IPS-18c (cell line): Measurements from ENCODE around the gene IRF6.

Experiments used
- H3K4me3 ChIP-seq: 2 replicates; pipeline ENCODE4 v1.7.0; 2013; ENCODE audit warnings: low read depth, mild to moderate bottlenecking, low read length, moderate library complexity; ENCODE audit not compliant: insufficient read depth
- H3K9me3 ChIP-seq: one replicate; pipeline ENCODE4 v1.6.1; 2013; ENCODE audit warnings: mild to moderate bottlenecking, low read length, moderate library complexity; ENCODE audit not compliant: control insufficient read depth, insufficient read depth

Gene IRF6

DNA sequence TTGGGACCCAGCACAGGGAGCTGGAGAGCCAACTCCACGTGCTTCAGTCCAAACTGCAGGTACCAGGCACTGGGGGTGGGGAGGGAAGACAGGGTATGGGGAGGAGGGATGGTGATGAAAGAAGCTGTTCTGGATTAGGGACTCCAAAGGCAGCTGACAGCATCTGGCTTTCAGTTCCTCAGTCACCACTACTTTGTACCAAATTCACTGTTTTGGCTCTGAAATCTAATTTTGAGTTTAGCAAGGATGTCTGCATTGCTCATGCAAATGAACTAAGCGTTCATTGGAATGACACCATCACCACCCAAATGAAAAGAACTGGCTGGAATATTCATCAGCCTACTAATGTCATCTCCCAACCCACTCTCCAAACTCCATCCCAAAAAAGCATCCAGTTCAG lies 30.3 kb downstream of the IRF6 start:
- Histone ChIP-seq H3K9me3 (no peaks in the 10 kb centered on the region), H3K4me3 (no peak overlapping the region)

DNA sequence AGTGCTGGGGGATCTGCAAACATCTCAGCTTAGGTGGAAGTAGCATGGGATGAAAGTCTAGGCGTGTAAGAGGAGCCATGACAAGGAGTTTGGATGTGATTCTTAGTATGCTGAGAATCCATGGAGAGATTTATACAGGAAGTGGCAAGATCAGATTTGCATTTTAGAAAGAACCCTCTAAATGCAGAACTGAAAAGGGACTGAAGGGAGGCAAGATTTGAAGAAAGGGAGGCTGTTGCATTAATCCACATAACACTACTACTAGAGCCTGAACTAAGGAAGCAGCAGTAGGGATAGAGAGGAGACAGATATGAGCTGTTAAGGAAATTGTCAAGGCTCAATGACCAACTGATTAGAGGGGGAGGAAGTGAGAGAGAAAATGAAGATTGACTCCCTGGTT lies 31.4 kb downstream of the IRF6 start:
- no peak overlapping the region for H3K4me3 ChIP-seq
- H3K9me3 ChIP-seq, result no peaks in the 10 kb centered on the region

DNA sequence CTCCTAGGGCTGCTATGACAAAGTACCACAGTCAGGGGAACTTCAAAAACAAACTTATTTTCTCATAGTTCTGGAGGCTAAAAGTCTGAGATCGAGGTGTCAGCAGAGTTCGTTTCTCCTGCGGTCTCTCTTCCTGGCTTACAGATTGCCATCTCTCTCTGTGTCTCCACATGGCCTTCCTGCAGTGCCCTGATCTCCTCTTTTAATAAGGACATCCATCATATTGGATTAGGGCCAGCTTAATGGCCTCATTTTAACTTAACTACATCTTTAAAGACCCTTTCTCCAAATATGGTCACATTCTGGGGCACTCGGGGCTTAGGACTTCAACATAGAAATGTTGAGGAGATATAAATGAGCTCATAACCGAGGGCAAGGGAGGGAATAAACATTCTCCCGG lies 33.8 kb downstream of the IRF6 start:
- Histone ChIP-seq H3K9me3 (no peaks in the 10 kb centered on the region), H3K4me3 (no peak overlapping the region)

DNA sequence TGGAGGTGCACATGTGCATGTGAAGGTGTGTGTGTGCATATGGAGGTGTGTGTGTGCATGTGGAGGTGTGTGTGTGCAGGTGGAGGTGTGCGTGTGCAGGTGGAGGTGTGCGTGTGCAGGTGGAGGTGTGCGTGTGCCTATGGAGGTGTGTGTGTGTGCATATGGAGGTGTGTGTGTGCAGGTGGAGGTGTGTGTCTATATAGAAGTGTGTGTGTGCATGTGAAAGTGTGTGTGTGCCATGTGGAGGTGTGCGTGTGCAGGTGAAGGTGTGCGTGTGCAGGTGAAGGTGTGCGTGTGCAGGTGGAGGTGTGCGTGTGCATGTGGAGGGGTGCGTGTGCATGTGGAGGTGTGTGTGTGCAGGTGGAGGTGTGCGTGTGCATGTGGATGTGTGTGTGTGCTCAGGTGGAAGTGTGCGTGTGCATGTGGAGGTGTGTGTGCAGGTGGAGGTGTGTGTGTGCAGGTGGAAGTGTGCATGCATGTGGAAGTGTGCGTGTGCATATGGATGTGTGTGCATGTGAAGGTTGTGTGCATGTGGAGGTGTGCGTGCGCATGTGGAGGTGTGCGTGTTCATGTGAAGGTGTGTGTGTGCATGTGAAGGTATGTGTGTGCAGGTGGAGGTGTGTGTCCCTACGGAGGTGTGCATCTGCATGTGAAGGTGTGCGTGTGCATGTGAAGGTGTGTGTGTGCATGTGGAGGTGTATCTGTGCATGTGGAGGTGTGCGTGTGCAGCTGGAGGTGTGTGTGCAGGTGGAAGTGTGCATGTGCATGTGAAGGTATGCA lies 35.1 kb downstream of the IRF6 start:
- no peaks in the 10 kb centered on the region for H3K9me3 ChIP-seq
- H3K4me3 ChIP-seq, result no peak overlapping the region; the same call in 1 of the 2 replicates

DNA sequence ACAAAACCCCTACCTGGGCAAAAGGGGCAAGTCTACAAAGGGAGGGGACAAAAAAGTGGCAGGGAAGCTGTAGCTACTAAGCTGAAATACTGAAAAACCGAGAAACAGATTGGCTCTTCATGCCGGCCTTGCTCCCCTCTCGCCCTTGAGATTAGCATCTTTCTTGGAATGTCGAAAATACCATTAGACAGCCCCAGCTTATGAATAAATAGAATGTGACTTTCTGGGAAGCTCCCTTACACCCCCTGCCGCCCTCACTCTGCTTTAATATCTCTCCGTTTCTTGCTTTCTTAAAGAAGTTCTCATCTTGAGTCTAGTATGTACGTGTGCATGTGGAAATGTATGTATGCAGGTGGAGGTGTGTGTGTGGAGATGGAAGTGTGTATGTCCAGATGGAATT lies 36.0 kb downstream of the IRF6 start:
- no peaks in the 10 kb centered on the region for H3K9me3 ChIP-seq
- no peak overlapping the region for H3K4me3 ChIP-seq

DNA sequence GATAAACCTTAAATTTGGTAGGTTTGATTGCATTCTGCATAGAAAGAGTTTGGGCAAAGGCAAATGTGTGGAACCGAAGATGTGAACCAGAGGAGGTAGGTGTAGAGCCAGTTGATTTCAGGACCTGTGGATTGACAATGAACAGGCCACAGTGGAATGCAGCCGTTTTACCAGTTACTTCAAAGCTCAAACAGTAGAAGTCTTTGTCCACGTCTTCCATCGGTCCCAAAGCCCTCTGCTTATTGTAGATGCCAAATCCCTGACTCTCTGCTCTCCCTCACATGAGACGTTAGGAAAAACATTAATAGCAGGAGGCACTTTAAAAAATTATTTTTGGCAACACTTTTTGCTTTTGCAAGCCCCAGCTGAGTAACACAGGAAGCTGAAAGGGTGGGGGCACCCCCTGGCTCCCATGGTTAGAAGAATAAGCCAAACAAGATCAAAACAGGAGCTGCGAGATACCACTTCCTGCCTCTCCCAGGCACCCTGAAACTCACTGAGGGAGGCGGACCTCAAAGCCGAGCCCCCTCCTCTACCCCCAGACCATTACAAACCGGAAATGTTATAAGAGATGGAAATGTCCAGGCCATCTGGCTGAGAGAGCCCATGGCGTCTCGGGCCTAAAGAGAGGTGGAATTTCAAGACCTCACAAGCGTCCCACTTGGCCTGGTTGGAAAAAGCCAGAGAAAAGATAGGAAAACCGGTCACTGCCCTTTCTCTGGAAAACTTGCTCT lies 36.6 kb downstream of the IRF6 start:
- Histone ChIP-seq H3K4me3 (no peak overlapping the region), H3K9me3 (no peaks in the 10 kb centered on the region)

DNA sequence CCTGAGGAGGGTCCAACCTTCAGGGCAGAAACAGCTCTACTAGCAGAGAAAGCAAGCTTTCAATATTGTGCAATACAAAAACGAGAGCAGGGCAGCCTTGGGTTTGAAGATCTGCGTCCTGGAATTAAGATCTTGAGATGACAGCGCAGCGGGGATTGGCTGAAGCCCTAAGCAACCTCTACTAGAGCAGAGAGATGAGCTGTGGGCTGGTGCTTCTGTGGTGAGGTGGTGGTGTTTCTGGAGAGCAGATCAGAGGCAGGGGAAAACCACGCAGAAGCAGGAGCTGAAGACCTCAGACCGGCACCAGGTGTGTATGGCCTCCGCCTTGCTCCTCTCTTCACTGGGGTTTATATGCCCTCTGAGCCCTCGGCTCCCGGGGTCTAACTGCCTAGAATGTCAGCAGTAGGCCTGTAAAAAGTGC lies 37.6 kb downstream of the IRF6 start:
- H3K9me3 ChIP-seq, result no peaks in the 10 kb centered on the region
- H3K4me3 ChIP-seq, result no peak overlapping the region

DNA sequence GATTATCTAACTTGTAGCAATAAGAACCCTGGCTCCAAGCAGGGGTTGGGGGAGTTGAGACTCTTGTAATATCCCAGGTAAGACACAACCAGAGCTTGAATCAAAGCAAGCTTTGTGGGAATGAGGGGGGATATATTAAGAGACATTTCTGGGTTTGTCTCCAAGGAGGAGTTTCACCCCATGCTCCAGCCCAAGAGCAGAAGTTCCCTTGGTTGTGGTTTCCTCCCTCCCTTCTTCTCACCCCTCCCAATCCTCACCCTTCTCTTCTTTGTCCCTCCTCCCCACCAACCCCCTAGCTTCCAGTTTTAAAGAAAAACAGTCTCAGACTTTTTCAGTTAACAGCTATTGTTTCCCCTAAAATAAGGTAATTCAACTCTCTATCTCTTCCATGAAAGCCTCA lies 38.2 kb downstream of the IRF6 start:
- Histone ChIP-seq H3K9me3 (no peaks in the 10 kb centered on the region), H3K4me3 (no peak overlapping the region)

DNA sequence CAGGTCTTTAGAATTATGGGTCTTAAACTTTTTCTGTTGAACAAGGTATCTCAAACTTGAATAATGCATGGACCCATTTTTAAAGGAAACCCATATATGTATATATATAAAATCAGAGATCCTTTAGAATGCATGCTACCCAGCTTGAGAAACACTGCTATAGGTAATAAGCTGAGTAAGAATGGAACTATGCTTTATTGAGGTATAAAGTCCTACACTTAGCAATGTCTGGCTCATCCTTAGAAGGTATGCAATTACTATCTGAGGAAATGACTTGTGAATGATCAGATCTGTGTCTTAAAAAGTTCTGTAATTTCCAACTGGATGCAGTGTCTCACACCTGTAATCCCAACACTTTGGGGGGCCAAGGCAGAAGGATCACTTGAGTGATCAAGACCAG lies 38.8 kb downstream of the IRF6 start:
- Histone ChIP-seq H3K9me3 (no peaks in the 10 kb centered on the region), H3K4me3 (no peak overlapping the region)

DNA sequence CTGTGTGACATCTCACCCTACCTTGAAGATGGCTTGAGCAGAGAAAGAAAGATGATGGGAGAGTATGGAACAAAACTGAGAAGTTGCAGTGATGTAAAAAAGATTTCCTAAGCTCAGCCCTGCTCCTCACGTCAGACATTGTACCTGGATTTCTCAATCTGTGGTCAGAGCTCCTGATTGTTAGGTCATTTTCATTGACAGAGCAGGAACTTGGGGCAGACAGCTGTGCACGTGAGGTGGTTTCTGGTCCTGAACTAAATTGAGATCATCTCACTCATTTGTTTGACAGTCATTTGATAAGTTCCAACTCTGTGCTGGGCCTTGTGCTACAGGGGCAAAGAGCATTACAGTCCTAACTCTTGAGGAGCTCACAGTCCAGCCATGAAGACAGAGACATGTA lies 39.9 kb downstream of the IRF6 start:
- Histone ChIP-seq H3K9me3 (no peaks in the 10 kb centered on the region), H3K4me3 (no peak overlapping the region)

DNA sequence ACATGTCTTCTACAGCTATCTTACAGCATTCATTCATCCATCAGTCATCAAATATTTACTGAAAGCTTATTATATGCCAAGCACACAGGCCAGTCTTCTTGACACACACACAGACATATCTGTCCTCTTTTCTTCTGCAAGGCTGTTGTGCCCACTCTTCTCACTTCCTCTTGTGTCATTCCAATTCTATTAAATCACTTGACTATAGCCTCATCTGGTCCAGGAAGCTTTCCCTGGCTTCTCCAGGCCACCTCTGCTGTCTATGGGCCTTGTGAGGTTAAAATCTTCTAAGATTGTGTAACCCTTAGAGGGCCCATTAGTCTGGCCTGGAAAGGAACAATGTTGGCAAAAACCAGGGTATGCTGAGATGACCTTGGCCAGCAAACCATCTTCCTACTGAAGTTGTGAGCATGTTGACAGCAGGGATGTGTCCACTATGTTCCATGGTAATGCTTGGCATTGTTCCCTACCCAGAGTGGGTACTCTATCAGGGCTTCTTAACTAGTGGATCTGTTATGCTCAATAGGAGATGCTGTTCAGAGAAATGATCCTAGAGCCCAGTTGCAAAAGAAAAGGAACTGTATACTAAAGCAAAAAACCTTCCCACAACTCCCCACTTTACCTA lies 44.8 kb downstream of the IRF6 start:
- no peaks in the 10 kb centered on the region for H3K9me3 ChIP-seq
- no peak overlapping the region for H3K4me3 ChIP-seq

DNA sequence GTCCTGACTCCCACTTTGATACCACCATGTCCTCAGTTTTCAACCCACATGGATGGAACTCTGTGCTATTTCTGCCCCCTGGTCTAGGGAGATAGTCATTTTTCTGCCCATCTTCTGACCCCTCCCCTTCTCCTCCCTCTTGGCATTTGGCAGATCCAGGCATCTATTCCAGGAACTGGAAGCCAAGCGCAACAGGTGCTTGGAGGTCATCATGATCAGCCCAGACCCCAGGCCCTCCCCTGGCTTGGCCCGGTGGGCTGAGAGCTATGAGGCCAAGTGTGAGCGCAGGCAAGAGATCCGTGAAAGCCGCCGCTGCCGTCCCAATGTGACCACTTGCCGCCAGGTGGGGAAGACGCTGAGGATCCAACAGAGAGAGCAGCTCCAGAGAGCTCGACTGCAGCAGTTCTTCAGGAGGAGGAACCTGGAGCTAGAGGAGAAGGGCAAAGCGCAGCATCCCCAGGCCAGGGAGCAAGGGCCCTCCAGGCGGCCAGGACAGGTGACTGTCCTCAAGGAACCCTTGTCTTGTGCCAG lies 46.0 kb downstream of the IRF6 start:
- H3K9me3 ChIP-seq, result no peaks in the 10 kb centered on the region
- H3K4me3 ChIP-seq, result no peak overlapping the region

DNA sequence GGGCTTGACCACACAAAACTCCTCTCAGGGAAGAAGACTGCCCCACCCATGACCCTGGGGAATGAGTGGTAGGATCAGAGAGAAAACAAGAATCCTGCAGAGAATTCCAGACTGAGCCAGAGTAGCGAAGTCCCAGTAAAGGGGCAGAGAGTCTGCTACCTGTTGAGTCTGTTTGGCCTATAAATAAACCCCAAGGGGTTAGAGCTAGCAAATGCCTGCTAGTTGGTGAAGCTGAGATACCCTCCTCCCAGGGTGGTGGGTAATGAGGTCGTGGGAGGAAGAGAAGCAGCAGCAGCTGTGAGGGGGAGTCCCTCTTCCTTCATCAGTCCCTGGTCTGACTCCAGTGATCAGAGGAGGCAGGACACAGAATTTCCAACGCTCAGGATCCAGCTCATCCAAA lies 47.5 kb downstream of the IRF6 start:
- no peak overlapping the region for H3K4me3 ChIP-seq
- H3K9me3 ChIP-seq, result no peaks in the 10 kb centered on the region

DNA sequence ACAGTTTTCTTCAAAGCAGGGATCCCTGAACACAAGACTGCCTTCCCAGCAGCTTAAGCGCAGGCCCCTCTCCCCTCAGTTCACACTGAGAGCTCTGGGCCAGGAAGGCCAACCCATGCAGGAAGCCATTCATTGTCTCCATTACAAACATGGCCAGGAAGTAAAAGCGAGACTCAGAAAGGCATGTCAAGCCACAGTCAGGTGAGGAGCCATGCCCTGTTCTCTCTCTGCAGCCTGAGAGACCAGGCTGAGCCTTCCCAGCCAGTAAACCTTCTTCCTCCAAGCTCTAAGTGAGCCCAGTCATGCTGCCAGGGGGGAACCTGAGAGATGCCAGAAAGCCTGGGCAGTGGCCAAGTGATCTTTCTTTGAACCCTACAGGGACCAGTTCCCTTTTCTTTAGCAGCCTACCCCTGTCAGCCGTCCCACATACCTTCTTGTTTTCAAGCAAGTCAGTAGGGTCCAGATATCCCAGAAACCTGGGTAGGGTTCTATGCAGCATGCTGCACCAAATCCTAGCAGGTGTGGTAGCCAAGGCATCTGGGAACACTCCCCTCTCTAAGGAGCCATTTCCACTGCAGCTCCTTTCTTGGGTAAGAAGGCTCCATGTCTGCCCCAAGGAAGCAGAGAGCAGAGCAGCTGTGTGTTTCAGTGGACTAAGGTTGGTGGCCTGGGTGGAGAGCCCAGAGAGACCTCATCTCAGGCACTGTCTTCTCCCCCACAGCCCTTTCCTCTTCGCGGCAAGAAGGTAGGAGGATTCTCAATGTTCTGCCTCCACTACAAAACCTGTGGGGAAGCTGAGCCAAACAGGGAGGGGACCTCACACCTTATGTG lies 49.1 kb downstream of the IRF6 start:
- no peak overlapping the region for H3K4me3 ChIP-seq

DNA sequence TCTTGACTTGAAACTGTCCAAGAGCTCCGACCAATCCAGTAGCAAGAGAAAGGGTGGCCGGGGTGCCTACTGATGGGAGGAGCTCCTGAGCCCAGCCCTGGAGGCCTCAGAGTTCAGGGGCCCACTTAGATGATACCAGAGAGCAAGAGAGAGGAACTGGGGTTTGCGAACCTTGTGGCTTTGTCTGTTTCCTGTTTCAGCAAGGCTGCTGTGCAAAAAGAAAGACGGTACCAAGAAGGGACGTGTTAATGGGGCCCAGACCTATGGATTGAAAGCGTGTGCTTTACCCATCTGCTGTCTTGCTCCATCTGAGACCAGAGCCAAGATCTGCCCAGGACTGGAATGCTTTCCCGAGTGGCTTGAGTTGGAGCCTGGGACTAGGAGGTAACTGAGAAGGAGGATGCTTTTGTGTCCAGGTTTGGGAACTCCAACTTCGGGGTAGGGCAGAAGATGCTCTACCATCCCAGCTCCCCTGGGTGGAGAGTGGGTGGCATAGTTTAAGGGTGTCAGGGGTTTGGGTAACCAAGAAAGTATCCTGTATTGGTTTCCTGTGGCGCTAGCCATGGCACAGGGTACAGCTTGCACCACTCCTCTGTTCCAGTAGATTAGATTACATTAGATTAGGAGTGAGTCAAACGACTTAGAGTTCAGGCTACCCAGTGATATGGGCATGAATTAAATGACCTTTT lies 49.9 kb downstream of the IRF6 start, which contains the start of gene TRAF3IP3:
TSS of gene TRAF3IP3 (plus strand) at position 128 of the 689 bp plus-strand sequence. CDS start 3,987 bp downstream, outside the sequence.
- H3K4me3 ChIP-seq, result no peak within 1 kb of the TSS
- H3K9me3 ChIP-seq, result no peaks in the 10 kb centered on the region

More for the DNA sequence above, 49.1 kb downstream of the IRF6 start:
- H3K9me3 ChIP-seq, result no peaks in the 10 kb centered on the region

DNA sequence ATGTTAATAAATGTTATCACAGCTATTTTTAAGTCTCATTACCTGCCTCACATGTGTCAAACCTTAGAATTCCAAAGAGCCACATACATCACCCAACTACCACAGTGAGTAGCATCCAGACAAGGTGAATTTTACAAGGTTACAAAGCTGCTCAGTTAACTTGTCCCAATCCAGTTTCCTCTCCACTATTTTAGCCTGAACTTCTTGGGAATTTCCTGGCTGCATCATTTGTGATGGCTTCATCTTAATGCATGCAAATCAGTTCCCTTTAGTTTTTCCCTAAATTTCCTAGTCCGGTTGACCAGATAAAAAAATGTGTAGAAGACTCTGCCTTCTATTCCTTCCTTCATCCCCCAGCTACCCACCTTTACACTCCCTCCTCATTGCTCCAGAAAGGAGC lies 50.7 kb downstream of the IRF6 start:
- Histone ChIP-seq H3K4me3 (no peak overlapping the region), H3K9me3 (no peaks in the 10 kb centered on the region)
